ENCODE results near the gene R3HDM2.

R3HDM2 gene

DNA sequence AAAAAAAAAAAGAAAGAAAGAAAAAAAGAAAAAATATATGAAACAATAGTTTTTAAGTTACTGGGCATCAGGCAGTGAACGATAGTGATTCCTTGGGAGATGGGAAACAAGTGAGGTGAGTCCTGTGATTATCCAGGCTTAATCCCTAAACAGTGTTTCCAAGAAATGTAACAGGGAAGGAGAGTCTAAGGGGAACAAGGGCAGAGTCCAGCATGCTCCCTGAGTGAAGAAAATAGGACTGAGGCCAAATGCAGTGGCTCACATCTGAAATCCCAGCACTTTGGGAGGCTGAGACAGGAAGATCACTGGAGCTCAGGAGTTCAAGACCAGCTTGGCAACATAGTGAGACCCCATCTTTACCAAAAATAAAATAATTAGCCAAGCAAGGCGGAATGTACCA, 40.7 kb downstream of the R3HDM2 start:
- Histone ChIP-seq H3K14ac (ENCODE audit: low read length in 2 of 2) (no peak overlapping the region), H3K4ac (ENCODE audit: low read depth in 1 of 2, low read length in 2 of 2) (no peak overlapping the region), H2AFZ (ENCODE audit: low read depth, low read length) (no peak overlapping the region), H4K8ac (ENCODE audit: low read length) (no peak overlapping the region), H3K27ac (ENCODE audit: low read length, poor library complexity, severe bottlenecking) (peak overlapping the region; percentile 23), H3K36me3 (ENCODE audit: control insufficient read depth in 1 of 2, insufficient read depth in 2 of 2, low read depth in 1 of 2, low read length in 2 of 2) (peaks cover 25 to 27% of the 10 kb centered on the region in 2 experiments), H2AK5ac (ENCODE audit: low read length, severe bottlenecking) (no peak overlapping the region), H3K4me3 (ENCODE audit: insufficient read depth in 1 of 2, low read depth in 1 of 2, low read length in 2 of 2) (no peak overlapping the region), H3K9ac (ENCODE audit: low read length) (peak overlapping the region; percentile 61), H3K9me3 (ENCODE audit: control insufficient read depth, low read length) (no peaks in the 10 kb centered on the region), H3K18ac (ENCODE audit: low read depth in 1 of 2, low read length in 2 of 2) (no peak overlapping the region), H3K79me1 (replicated peaks; ENCODE audit: low read length, poor library complexity, severe bottlenecking) (peaks cover 18% of the 10 kb centered on the region), H2BK120ac (ENCODE audit: low read depth, low read length) (no peak overlapping the region), H4K91ac (ENCODE audit: low read length) (no peak overlapping the region), H2BK5ac (ENCODE audit: low read depth, low read length, poor library complexity, severe bottlenecking) (no peak overlapping the region), H3K27me3 (ENCODE audit: control insufficient read depth in 1 of 2, insufficient read depth in 1 of 2, low read length in 2 of 2) (no peaks in the 10 kb centered on the region), H3K4me1 (ENCODE audit: control insufficient read depth, insufficient read depth, low read depth, low read length) (peaks cover 9% of the 10 kb centered on the region), H3K23ac (ENCODE audit: low read length in 2 of 2) (no peak overlapping the region), H2BK15ac (ENCODE audit: low read depth, poor library complexity, severe bottlenecking) (no peak overlapping the region), H2BK12ac (ENCODE audit: low read length in 2 of 2) (no peak overlapping the region), H3K4me2 (ENCODE audit: low read length, poor library complexity, severe bottlenecking) (no peak overlapping the region)
- 96% methylated on average over 2 of the region's 2 CpGs for WGBS
- no peak for DNase-seq

DNA sequence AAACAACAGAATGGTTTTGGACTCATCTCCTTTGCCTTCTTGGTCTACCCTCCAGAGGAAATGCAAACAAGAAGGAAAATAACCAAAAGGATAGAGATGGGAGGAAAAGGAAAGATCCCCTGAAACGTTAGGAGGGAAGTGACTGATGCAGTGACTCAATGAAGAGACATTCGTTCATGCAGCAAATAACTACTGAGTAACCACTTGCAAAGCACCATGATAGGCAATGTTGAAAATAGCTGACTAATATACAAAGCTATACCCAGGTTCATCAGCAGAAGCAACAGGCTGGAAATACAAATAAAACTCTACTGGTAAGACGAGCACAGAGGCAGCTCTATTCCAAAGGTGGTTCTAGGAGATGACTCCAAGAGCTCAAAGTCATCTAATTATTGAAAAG, 41.8 kb downstream of the R3HDM2 start:
- Histone ChIP-seq H3K36me3 (ENCODE audit: control insufficient read depth in 1 of 2, insufficient read depth in 2 of 2, low read depth in 1 of 2, low read length in 2 of 2) (peaks cover 18 to 20% of the 10 kb centered on the region in 2 experiments), H3K27me3 (ENCODE audit: control insufficient read depth in 1 of 2, insufficient read depth in 1 of 2, low read length in 2 of 2) (no peaks in the 10 kb centered on the region), H3K4me3 (ENCODE audit: insufficient read depth in 1 of 2, low read depth in 1 of 2, low read length in 2 of 2) (peak overlapping the region in 1 of 2 experiments; percentile 40), H2BK12ac (ENCODE audit: low read length in 2 of 2) (no peak overlapping the region), H3K4me1 (ENCODE audit: control insufficient read depth, insufficient read depth, low read depth, low read length) (peaks cover 9% of the 10 kb centered on the region), H2BK5ac (ENCODE audit: low read depth, low read length, poor library complexity, severe bottlenecking) (no peak overlapping the region), H3K23ac (ENCODE audit: low read length in 2 of 2) (no peak overlapping the region), H4K8ac (ENCODE audit: low read length) (no peak overlapping the region), H2BK15ac (ENCODE audit: low read depth, poor library complexity, severe bottlenecking) (no peak overlapping the region), H3K4me2 (ENCODE audit: low read length, poor library complexity, severe bottlenecking) (no peak overlapping the region), H3K79me1 (replicated peaks; ENCODE audit: low read length, poor library complexity, severe bottlenecking) (peaks cover 18% of the 10 kb centered on the region), H3K9me3 (ENCODE audit: control insufficient read depth, low read length) (no peaks in the 10 kb centered on the region), H3K27ac (ENCODE audit: low read length, poor library complexity, severe bottlenecking) (peak overlapping the region; percentile 58), H2AK5ac (ENCODE audit: low read length, severe bottlenecking) (no peak overlapping the region), H3K14ac (ENCODE audit: low read length in 2 of 2) (no peak overlapping the region), H2AFZ (ENCODE audit: low read depth, low read length) (no peak overlapping the region), H3K4ac (ENCODE audit: low read depth in 1 of 2, low read length in 2 of 2) (no peak overlapping the region), H2BK120ac (ENCODE audit: low read depth, low read length) (no peak overlapping the region), H3K9ac (ENCODE audit: low read length) (peak overlapping the region; percentile 69), H4K91ac (ENCODE audit: low read length) (no peak overlapping the region), H3K18ac (ENCODE audit: low read depth in 1 of 2, low read length in 2 of 2) (no peak overlapping the region)
- peak; percentile 87 for DNase-seq
- WGBS = 0% methylated on average over 3 of the region's 3 CpGs

DNA sequence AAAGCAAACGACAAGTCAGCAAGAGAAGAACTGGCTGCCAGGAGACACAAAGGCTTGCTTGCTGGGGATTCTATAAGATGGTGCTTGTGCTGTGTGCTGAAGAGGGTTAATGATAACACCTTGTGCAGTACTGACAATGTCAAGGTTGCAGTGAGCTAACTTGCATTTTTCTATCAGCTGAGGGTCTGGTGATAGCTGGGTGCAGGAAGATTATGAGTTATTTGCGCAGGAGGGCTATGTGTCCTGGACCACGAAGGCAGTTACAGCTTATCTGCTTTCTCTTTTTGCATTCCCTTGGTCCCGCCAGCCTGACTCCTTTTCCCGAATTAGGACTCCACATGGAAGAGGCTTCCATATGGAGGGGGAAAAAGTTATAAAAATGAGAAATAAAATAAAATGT, 42.4 kb downstream of the R3HDM2 start:
- Histone ChIP-seq H3K23ac (ENCODE audit: low read length in 2 of 2) (no peak overlapping the region), H2BK5ac (ENCODE audit: low read depth, low read length, poor library complexity, severe bottlenecking) (no peak overlapping the region), H4K91ac (ENCODE audit: low read length) (no peak overlapping the region), H3K4ac (ENCODE audit: low read depth in 1 of 2, low read length in 2 of 2) (no peak overlapping the region), H3K9ac (ENCODE audit: low read length) (peak overlapping the region; percentile 69), H3K27me3 (ENCODE audit: control insufficient read depth in 1 of 2, insufficient read depth in 1 of 2, low read length in 2 of 2) (no peaks in the 10 kb centered on the region), H2BK15ac (ENCODE audit: low read depth, poor library complexity, severe bottlenecking) (no peak overlapping the region), H3K36me3 (ENCODE audit: control insufficient read depth in 1 of 2, insufficient read depth in 2 of 2, low read depth in 1 of 2, low read length in 2 of 2) (peaks cover 15 to 18% of the 10 kb centered on the region in 2 experiments), H3K4me2 (ENCODE audit: low read length, poor library complexity, severe bottlenecking) (no peak overlapping the region), H2BK120ac (ENCODE audit: low read depth, low read length) (no peak overlapping the region), H2BK12ac (ENCODE audit: low read length in 2 of 2) (no peak overlapping the region), H4K8ac (ENCODE audit: low read length) (no peak overlapping the region), H2AK5ac (ENCODE audit: low read length, severe bottlenecking) (no peak overlapping the region), H3K79me1 (replicated peaks; ENCODE audit: low read length, poor library complexity, severe bottlenecking) (peaks cover 18% of the 10 kb centered on the region), H3K9me3 (ENCODE audit: control insufficient read depth, low read length) (no peaks in the 10 kb centered on the region), H3K4me1 (ENCODE audit: control insufficient read depth, insufficient read depth, low read depth, low read length) (peaks cover 9% of the 10 kb centered on the region), H3K27ac (ENCODE audit: low read length, poor library complexity, severe bottlenecking) (peak overlapping the region; percentile 40), H3K18ac (ENCODE audit: low read depth in 1 of 2, low read length in 2 of 2) (no peak overlapping the region), H3K4me3 (ENCODE audit: insufficient read depth in 1 of 2, low read depth in 1 of 2, low read length in 2 of 2) (no peak overlapping the region), H2AFZ (ENCODE audit: low read depth, low read length) (no peak overlapping the region), H3K14ac (ENCODE audit: low read length in 2 of 2) (no peak overlapping the region)
- DNase-seq = no peak
- 94% methylated on average over 4 of the region's 5 CpGs for WGBS

DNA sequence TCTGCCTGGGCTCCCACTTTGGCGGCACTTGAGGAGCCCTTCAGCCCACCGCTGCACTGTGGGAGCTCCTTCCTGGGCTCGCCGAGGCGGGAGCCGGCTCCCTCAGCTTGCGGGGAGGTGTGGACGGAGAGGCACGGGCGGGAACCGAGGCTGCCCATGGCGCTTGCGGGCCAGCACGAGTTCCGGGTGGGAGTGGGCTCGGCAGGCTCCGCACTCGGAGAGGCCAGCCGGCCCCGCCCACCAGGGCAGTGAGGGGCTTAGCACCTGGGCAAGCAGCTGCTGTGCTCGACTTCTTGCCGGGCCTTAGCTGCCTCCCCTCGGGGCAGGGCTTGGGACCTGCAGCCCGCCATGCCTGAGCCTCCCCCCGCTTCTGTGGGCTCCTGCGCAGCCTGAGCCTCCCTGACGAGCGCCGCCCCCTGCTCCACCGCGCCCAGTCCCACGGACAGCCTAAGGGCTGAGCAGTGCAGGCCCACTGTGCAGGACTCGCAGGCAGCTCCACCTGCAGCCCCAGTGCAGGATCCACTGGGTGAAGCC, 44.6 kb downstream of the R3HDM2 start:
- H4K8ac ChIP-seq (ENCODE audit: low read length) = peak overlapping the region; percentile 28
- no peak overlapping the region for H3K4me2 ChIP-seq (ENCODE audit: low read length, poor library complexity, severe bottlenecking)
- no peak overlapping the region for H3K23ac ChIP-seq (ENCODE audit: low read length in 2 of 2)
- H3K14ac ChIP-seq (ENCODE audit: low read length in 2 of 2) = peak overlapping the region in 1 of 2 experiments; percentile 55
- no peak overlapping the region for H3K27ac ChIP-seq (ENCODE audit: low read length, poor library complexity, severe bottlenecking)
- no peak overlapping the region for H2BK12ac ChIP-seq (ENCODE audit: low read length in 2 of 2)
- H3K36me3 ChIP-seq (ENCODE audit: control insufficient read depth in 1 of 2, insufficient read depth in 2 of 2, low read depth in 1 of 2, low read length in 2 of 2) = peaks cover 7 to 10% of the 10 kb centered on the region in 2 experiments
- peaks cover 9% of the 10 kb centered on the region for H3K4me1 ChIP-seq (ENCODE audit: control insufficient read depth, insufficient read depth, low read depth, low read length)
- H3K79me1 ChIP-seq (replicated peaks; ENCODE audit: low read length, poor library complexity, severe bottlenecking) = peaks cover 13% of the 10 kb centered on the region
- whole genome bisulfite sequencing = 97% methylated on average over 32 of the region's 33 CpGs
- H4K91ac ChIP-seq (ENCODE audit: low read length) = no peak overlapping the region
- no peak overlapping the region for H3K4ac ChIP-seq (ENCODE audit: low read depth in 1 of 2, low read length in 2 of 2)
- H2BK120ac ChIP-seq (ENCODE audit: low read depth, low read length) = no peak overlapping the region
- no peak for DNase-seq
- no peaks in the 10 kb centered on the region for H3K27me3 ChIP-seq (ENCODE audit: control insufficient read depth in 1 of 2, insufficient read depth in 1 of 2, low read length in 2 of 2)
- no peak overlapping the region for H2BK5ac ChIP-seq (ENCODE audit: low read depth, low read length, poor library complexity, severe bottlenecking)
- H2AK5ac ChIP-seq (ENCODE audit: low read length, severe bottlenecking) = no peak overlapping the region
- no peak overlapping the region for H3K18ac ChIP-seq (ENCODE audit: low read depth in 1 of 2, low read length in 2 of 2)
- no peak overlapping the region for H3K4me3 ChIP-seq (ENCODE audit: insufficient read depth in 1 of 2, low read depth in 1 of 2, low read length in 2 of 2)
- H2BK15ac ChIP-seq (ENCODE audit: low read depth, poor library complexity, severe bottlenecking) = no peak overlapping the region
- no peaks in the 10 kb centered on the region for H3K9me3 ChIP-seq (ENCODE audit: control insufficient read depth, low read length)
- no peak overlapping the region for H3K9ac ChIP-seq (ENCODE audit: low read length)
- H2AFZ ChIP-seq (ENCODE audit: low read depth, low read length) = no peak overlapping the region

Data from mesenchymal stem cell (in vitro differentiated cells and primary cell).